HG03439 (cell line): ENCODE results near the gene ADPRHL1.
"Not testable (repeated sequence)": the region's sequence is repeated elsewhere in the genome, so short reads cannot be mapped to it uniquely, and the experiment has no call there.

Source experiments
- ATAC-seq: cut with Tn5 transposase; IDR thresholded peaks from one replicate; pipeline ENCODE4 v1.9.1; 2021; ENCODE audit warnings: mild to moderate bottlenecking, moderate library complexity; ENCODE audit not compliant: unreplicated experiment

The ADPRHL1 gene

GRCh38 chr13:113456116-113456702 lies 2.9 kb upstream of the ADPRHL1 start:
- ATAC-seq, result no peak

- no peak for ATAC-seq
These were observed 2.1 kb upstream of the ADPRHL1 start for GRCh38 chr13:113455384-113455783.

GRCh38 chr13:113454936-113455335 lies 1.6 kb upstream of the ADPRHL1 start:
- ATAC-seq, result no peak

GRCh38 chr13:113452466-113452865 lies 822 bp downstream of the ADPRHL1 start:
- no peak for ATAC-seq

- ATAC-seq, result no peak
These were observed 1.3 kb downstream of the ADPRHL1 start for GRCh38 chr13:113451951-113452421.

- not testable (repeated sequence) for ATAC-seq
These were observed 2.2 kb downstream of the ADPRHL1 start for GRCh38 chr13:113450861-113451620.

- ATAC-seq, result not testable (repeated sequence)
These were observed 2.9 kb downstream of the ADPRHL1 start for GRCh38 chr13:113450348-113450744.

GRCh38 chr13:113449693-113450347 lies 3.5 kb downstream of the ADPRHL1 start:
- ATAC-seq, result no peak

GRCh38 chr13:113448885-113449692 lies 4.2 kb downstream of the ADPRHL1 start:
- no peak for ATAC-seq

GRCh38 chr13:113448545-113448884 lies 4.8 kb downstream of the ADPRHL1 start:
- ATAC-seq, result no peak

GRCh38 chr13:113447596-113447995 lies 5.7 kb downstream of the ADPRHL1 start:
- no peak for ATAC-seq

- ATAC-seq, result no peak
These were observed 6.8 kb downstream of the ADPRHL1 start for GRCh38 chr13:113446488-113446854.

GRCh38 chr13:113445791-113446487 lies 7.3 kb downstream of the ADPRHL1 start:
- no peak for ATAC-seq

GRCh38 chr13:113443991-113444390 lies 9.3 kb downstream of the ADPRHL1 start:
- no peak for ATAC-seq

GRCh38 chr13:113442985-113443362 lies 10.3 kb downstream of the ADPRHL1 start:
- no peak for ATAC-seq

- ATAC-seq, result no peak
These were observed 10.8 kb downstream of the ADPRHL1 start for GRCh38 chr13:113442354-113442984.

- ATAC-seq, result no peak
These were observed 11.6 kb downstream of the ADPRHL1 start for GRCh38 chr13:113441661-113442060.

GRCh38 chr13:113437408-113438010 lies 15.8 kb downstream of the ADPRHL1 start:
- no peak for ATAC-seq

GRCh38 chr13:113436866-113437265 lies 16.4 kb downstream of the ADPRHL1 start:
- ATAC-seq, result not testable (repeated sequence)

GRCh38 chr13:113435907-113436306 lies 17.4 kb downstream of the ADPRHL1 start:
- ATAC-seq, result not testable (repeated sequence)
